Body of pancreas (tissue), 4 donors: ENCODE results near the gene SCGN.

Source experiments
- POLR2A ChIP-seq, 3 donors: fragments of 450-650 bp; IDR thresholded peaks; one replicate each; pipeline ENCODE4 v1.6.1; 2016; ENCODE audit warnings: antibody characterized with exemption in 3 of 3, mild to moderate bottlenecking in 2 of 3
- TF ChIP-seq, protein P1 (sequence below), 7 experiments: fragments of 450-650 bp in 4 of 7; fragments of 200-600 bp in 3 of 7; sonication (generic) in 3 of 7; IDR thresholded peaks; one replicate each; pipeline ENCODE4 v1.5.1; 2016 to 2019; ENCODE audit warnings: antibody characterized with exemption in 7 of 7

DNA sequence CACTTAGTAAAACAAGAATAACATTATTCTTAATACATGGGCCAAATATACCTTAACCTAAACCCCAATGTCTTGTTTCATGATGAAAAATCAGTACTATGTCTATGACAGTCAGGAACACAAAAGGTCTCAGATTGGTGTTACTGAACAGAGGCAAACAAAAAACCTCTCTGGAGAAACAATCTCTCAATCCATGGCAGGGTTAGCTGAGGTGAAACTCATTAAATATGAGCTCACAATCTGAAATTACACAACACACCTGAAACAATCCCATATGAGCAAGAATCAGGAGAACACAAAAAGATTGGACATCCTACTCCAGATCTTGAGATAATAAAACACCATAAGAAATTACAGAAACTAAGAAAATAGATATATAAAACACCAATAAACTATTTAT is 96.0 kb downstream of the SCGN start:
- TF ChIP-seq, protein P1, sequence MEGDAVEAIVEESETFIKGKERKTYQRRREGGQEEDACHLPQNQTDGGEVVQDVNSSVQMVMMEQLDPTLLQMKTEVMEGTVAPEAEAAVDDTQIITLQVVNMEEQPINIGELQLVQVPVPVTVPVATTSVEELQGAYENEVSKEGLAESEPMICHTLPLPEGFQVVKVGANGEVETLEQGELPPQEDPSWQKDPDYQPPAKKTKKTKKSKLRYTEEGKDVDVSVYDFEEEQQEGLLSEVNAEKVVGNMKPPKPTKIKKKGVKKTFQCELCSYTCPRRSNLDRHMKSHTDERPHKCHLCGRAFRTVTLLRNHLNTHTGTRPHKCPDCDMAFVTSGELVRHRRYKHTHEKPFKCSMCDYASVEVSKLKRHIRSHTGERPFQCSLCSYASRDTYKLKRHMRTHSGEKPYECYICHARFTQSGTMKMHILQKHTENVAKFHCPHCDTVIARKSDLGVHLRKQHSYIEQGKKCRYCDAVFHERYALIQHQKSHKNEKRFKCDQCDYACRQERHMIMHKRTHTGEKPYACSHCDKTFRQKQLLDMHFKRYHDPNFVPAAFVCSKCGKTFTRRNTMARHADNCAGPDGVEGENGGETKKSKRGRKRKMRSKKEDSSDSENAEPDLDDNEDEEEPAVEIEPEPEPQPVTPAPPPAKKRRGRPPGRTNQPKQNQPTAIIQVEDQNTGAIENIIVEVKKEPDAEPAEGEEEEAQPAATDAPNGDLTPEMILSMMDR (IDR thresholded peaks at IDR 0.05) = no peak
- no peak for TF ChIP-seq POLR2A (IDR thresholded peaks at IDR 0.05)
